T-cell (primary cell): ENCODE measurements around the gene NDE1. TPM values are rescaled to one million over a fixed set of nuclear protein-coding genes. Genes with fewer than 3 reads are reported as not detected.

ENCODE experiments used
- ATAC-seq, 4 experiments: fragments of 200-7000 bp in 3 of 4; fragments of 150-1000 bp in 1 of 4; cut with Tn5 transposase; replicated peaks in 1 of 4; 1 replicate in 3 of 4; 2 replicates in 1 of 4; pipeline ENCODE4 v1.10.0; 2021; ENCODE audit warnings: moderate library complexity in 3 of 4, mild to moderate bottlenecking in 2 of 4, moderate number of reproducible peaks in 1 of 4
- CTCF ChIA-PET, 2 donors: fragments of 300-600 bp; sonication (Branson Sonifier 250); formaldehyde crosslinking; loops; one replicate each; lab custom pipeline; 2022; ENCODE audit warnings: antibody characterized with exemption in 2 of 2; lab: Charles Lee
- POLR2A ChIA-PET, 2 donors: fragments of 300-600 bp; sonication (Branson Sonifier 250); formaldehyde crosslinking; loops; one replicate each; lab custom pipeline; 2022; ENCODE audit warnings: antibody characterized with exemption in 2 of 2; lab: Charles Lee
- DNase-seq, 35 experiments: peaks; one replicate each; pipeline versions ENCODE4 v3.0.0 to v3.0.0-alpha.2; 2013 to 2023
- H3K27ac ChIP-seq: one replicate; pipeline ENCODE4 v1.5.1; 2013; ENCODE audit warnings: low read length
- H3K27me3 ChIP-seq, 2 experiments: replicated peaks in 1 of 2; 1 replicate in 1 of 2; 2 replicates in 1 of 2; pipeline versions ENCODE4 v1.6.1 to v1.7.0; 2013; ENCODE audit warnings: low read length in 1 of 2, mixed read lengths in 1 of 2; ENCODE audit not compliant: control insufficient read depth in 2 of 2, insufficient read depth in 2 of 2; ENCODE audit errors: extremely low read depth in 1 of 2
- H3K36me3 ChIP-seq, 2 donors: 1 replicate in 1 of 2; 2 replicates in 1 of 2; pipeline versions ENCODE4 v1.6.1 to v1.7.0; 2013; ENCODE audit warnings: low read length in 1 of 2; ENCODE audit not compliant: control insufficient read depth in 2 of 2, insufficient read depth in 1 of 2; ENCODE audit errors: extremely low read depth in 1 of 2
- H3K4me1 ChIP-seq, 2 experiments: 1 replicate in 1 of 2; 2 replicates in 1 of 2; pipeline versions ENCODE4 v1.6.1 to v1.7.0; 2013; ENCODE audit warnings: low read length in 2 of 2, mixed read lengths in 1 of 2; ENCODE audit not compliant: insufficient read depth in 2 of 2, control insufficient read depth in 1 of 2; ENCODE audit errors: extremely low read depth in 1 of 2
- H3K4me3 ChIP-seq, 2 donors: 1 replicate in 1 of 2; 2 replicates in 1 of 2; pipeline versions ENCODE4 v1.5.1 to v1.7.0; 2013; ENCODE audit warnings: mild to moderate bottlenecking in 2 of 2, low read length in 1 of 2, moderate library complexity in 1 of 2; ENCODE audit not compliant: control insufficient read depth in 1 of 2; ENCODE audit errors: extremely low read depth in 1 of 2
- H3K9me3 ChIP-seq: 2 replicates; pipeline ENCODE4 v1.7.0; 2013
- H3K27ac Mint-ChIP-seq, 2 donors: one replicate each; pipeline ENCODE4 v1.8.0; 2020 to 2021; ENCODE audit warnings: mild to moderate bottlenecking in 2 of 2, mixed read lengths in 2 of 2
- H3K27me3 Mint-ChIP-seq, 2 donors: one replicate each; pipeline ENCODE4 v1.8.0; 2021 to 2022; ENCODE audit warnings: mixed read lengths in 2 of 2
- H3K36me3 Mint-ChIP-seq: one replicate; pipeline ENCODE4 v1.8.0; 2021; ENCODE audit warnings: mixed read lengths
- H3K4me1 Mint-ChIP-seq, 3 donors: one replicate each; pipeline ENCODE4 v1.8.0; 2020 to 2022; ENCODE audit warnings: mixed read lengths in 3 of 3, mild to moderate bottlenecking in 1 of 3
- H3K4me3 Mint-ChIP-seq, 3 donors: one replicate each; pipeline ENCODE4 v1.8.0; 2020 to 2022; ENCODE audit warnings: mild to moderate bottlenecking in 3 of 3, mixed read lengths in 3 of 3, moderate library complexity in 3 of 3
- H3K9me3 Mint-ChIP-seq, 3 donors: one replicate each; pipeline ENCODE4 v1.8.0; 2020 to 2022; ENCODE audit warnings: mixed read lengths in 3 of 3
- WGBS: methylation state at CpG from one replicate; pipeline ENCODE4 v1.1.5; 2013; ENCODE audit warnings: missing lambda C conversion rate; ENCODE audit not compliant: insufficient coverage; 5-methylcytosine and 5-hydroxymethylcytosine counted together
- total RNA-seq, 35 experiments: library from RNA in 6 of 35; stranded (reverse) in 6 of 35; fragments of 120-200 nt in 1 of 35; gene quantifications; one replicate each; pipeline versions ENCODE4 v1.2.1 to v1.2.4 and lab custom pipeline; 2013 to 2026

The NDE1 gene
- total RNA-seq, 5 donors from 2014 or later (not counting 1 experiment from before 2014, with no cell fraction given) = 90.8 to 110 (median 103) TPM

DNA sequence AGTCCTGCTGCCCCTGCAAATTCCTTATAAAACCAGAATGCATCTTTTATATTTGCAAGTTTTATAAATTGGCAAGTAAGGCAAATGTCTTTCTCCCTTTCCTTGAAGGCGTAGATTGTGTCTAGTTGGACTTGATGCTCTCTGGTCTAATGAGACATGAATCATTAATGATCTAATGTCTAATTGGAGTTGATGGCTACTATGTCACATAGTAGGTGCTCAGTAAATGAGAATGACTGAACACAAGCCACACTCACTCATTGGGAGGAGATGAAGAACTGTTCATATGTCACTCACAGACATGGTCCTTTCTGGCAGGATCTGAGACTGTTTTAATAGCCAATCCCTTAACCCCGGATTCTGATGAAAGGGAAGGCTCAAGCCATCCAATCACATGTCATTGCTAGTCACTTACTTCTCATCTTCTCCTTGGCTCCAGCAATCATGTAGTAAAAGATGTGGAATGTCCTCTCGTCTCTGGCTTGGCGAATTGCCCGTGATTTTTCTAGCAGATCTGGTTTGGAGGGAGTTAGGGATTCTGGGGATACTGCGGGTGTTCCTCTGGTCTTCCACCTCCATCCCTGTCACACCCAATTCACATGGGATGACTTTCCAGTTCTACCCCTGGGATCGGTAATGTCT is 125.7 kb downstream of the NDE1 start:
- Mint-ChIP-seq H3K36me3 (no peaks in the 10 kb centered on the region), H3K4me3 (no peak overlapping the region), H3K27ac (no peak overlapping the region), H3K4me1 (no peaks in the 10 kb centered on the region), H3K27me3 (peaks cover 3 to 10% of the 10 kb centered on the region in 2 donors), H3K9me3 (no peaks in the 10 kb centered on the region)
- no peaks in the 10 kb centered on the region for H3K4me1 ChIP-seq
- peaks cover 0 to 16% of the 10 kb centered on the region in 2 experiments for H3K27me3 ChIP-seq
- ChIA-PET CTCF (no interaction called here), POLR2A (no interaction called here)
- H3K36me3 ChIP-seq = no peaks in the 10 kb centered on the region
- H3K9me3 ChIP-seq = no peaks in the 10 kb centered on the region
- ATAC-seq = no peak
- no peak overlapping the region for H3K27ac ChIP-seq
- DNase-seq = no peak
- no peak overlapping the region for H3K4me3 ChIP-seq
- WGBS = 100% methylated on average over 1 of the region's 7 CpGs

Other genes with a start within 250 kb of the NDE1 start
- 1 to 10 TPM; 2.1 to 9.6 (median 5.6) TPM for gene BMERB1, start 215.7 kb upstream of the NDE1 start, total RNA-seq
- 100 to 1,000 TPM; 151 to 180 (median 177) TPM for gene MARF1, start 7.1 kb upstream of the NDE1 start, total RNA-seq
- under 1 TPM in 3 of 5 donors, not detected in 2; 0.56 to 0.93 (median 0.66) TPM for gene MYH11, start 206.8 kb downstream of the NDE1 start, total RNA-seq
- gene CEP20, start 238.4 kb downstream of the NDE1 start, total RNA-seq = 10 to 100 TPM; 17.2 to 25.9 (median 25.2) TPM